Muscle of leg (tissue), 11 donors: ENCODE measurements around the gene FBXO31. TPM values are rescaled to one million over a fixed set of nuclear protein-coding genes. Genes with fewer than 3 reads are reported as not detected.
"Not testable (repeated sequence)": the region's sequence is repeated elsewhere in the genome, so short reads cannot be mapped to it uniquely, and the experiment has no call there.

ENCODE experiments used
- DNase-seq: peaks from one replicate; pipeline ENCODE4 v3.0.0; 2013
- H3K27ac ChIP-seq: one replicate; pipeline ENCODE4 v1.5.1; 2013; ENCODE audit warnings: mild to moderate bottlenecking, low read length, control low read depth
- H3K27me3 ChIP-seq: one replicate; pipeline ENCODE4 v1.6.1; 2013; ENCODE audit warnings: low read length; ENCODE audit not compliant: control insufficient read depth, insufficient read depth
- H3K36me3 ChIP-seq: one replicate; pipeline ENCODE4 v1.6.1; 2013; ENCODE audit warnings: low read length; ENCODE audit not compliant: control insufficient read depth, insufficient read depth
- H3K4me1 ChIP-seq: one replicate; pipeline ENCODE4 v1.6.1; 2013; ENCODE audit warnings: low read length; ENCODE audit not compliant: control insufficient read depth, insufficient read depth
- H3K4me3 ChIP-seq: one replicate; pipeline ENCODE4 v1.5.1; 2013; ENCODE audit warnings: low read length, control low read depth
- H3K9me3 ChIP-seq: replicated peaks from 2 replicates; pipeline ENCODE4 v1.6.1; 2013; ENCODE audit warnings: low read depth, low read length; ENCODE audit not compliant: control insufficient read depth
- whole genome bisulfite sequencing: methylation state at CpG from one replicate; pipeline ENCODE4 v1.1.5; 2013; ENCODE audit warnings: missing lambda C conversion rate; ENCODE audit not compliant: insufficient coverage; 5-methylcytosine and 5-hydroxymethylcytosine counted together
- polyA plus RNA-seq, 8 donors: library from polyadenylated mRNA; unstranded; fragments of 120-200 nt; gene quantifications; one replicate each; pipeline versions ENCODE4 v1.2.1 to v1.2.3, GENCODE V29; 2013; ENCODE audit warnings: inconsistent platforms in 1 of 8, low replicate concordance in 1 of 8; ENCODE audit not compliant: insufficient read length in 8 of 8, insufficient read depth in 1 of 8
- total RNA-seq: library from RNA; stranded (reverse); fragments of 120-200 nt; gene quantifications from one replicate; pipeline ENCODE4 v1.2.4, GENCODE V29; 2013

Gene FBXO31
- total and polyA plus RNA-seq, 9 donors = 19.4 to 32.0 (median 27.0) TPM

GRCh38 chr16:87387942-87388817, 4.6 kb upstream of the FBXO31 start:
- WGBS = 4% methylated on average over 11 of the region's 18 CpGs

GRCh38 chr16:87384875-87385167, 1.2 kb upstream of the FBXO31 start:
- Histone ChIP-seq H3K4me1 (peaks cover 38% of the 10 kb centered on the region), H3K4me3 (peak overlapping the region; percentile 55), H3K27ac (peak overlapping the region; percentile 93)
- not testable (repeated sequence) for DNase-seq, H3K27me3 ChIP-seq, H3K9me3 ChIP-seq, H3K36me3 ChIP-seq
- WGBS = 85% methylated on average over 5 of the region's 12 CpGs

More at GRCh38 chr16:87387942-87388817, 4.6 kb upstream of the FBXO31 start:
- Histone ChIP-seq H3K27me3 (no peaks in the 10 kb centered on the region), H3K27ac (peak overlapping the region; percentile 99), H3K9me3 (no peaks in the 10 kb centered on the region), H3K4me1 (peaks cover 28% of the 10 kb centered on the region), H3K4me3 (peak overlapping the region; percentile 25), H3K36me3 (no peaks in the 10 kb centered on the region)
- DNase-seq = peak; percentile 100

GRCh38 chr16:87384162-87384874, 742 bp upstream of the FBXO31 start:
- WGBS = 3% methylated on average over 63 of the region's 64 CpGs
- DNase-seq = no peak

GRCh38 chr16:87382023-87382785, 1.4 kb downstream of the FBXO31 start:
- Histone ChIP-seq H3K9me3 (no peaks in the 10 kb centered on the region), H3K27ac (no peak overlapping the region), H3K36me3 (no peaks in the 10 kb centered on the region), H3K27me3 (no peaks in the 10 kb centered on the region), H3K4me1 (peaks cover 28% of the 10 kb centered on the region), H3K4me3 (peak overlapping the region; percentile 78)
- no peak for DNase-seq
- WGBS = 20% methylated on average over 7 of the region's 17 CpGs

More at GRCh38 chr16:87384162-87384874, 742 bp upstream of the FBXO31 start:
- H3K27me3 ChIP-seq = no peaks in the 10 kb centered on the region
- peak overlapping the region; percentile 93 for H3K27ac ChIP-seq
- peaks cover 38% of the 10 kb centered on the region for H3K4me1 ChIP-seq
- no peaks in the 10 kb centered on the region for H3K9me3 ChIP-seq
- no peaks in the 10 kb centered on the region for H3K36me3 ChIP-seq
- peak overlapping the region; percentile 55 for H3K4me3 ChIP-seq

GRCh38 chr16:87380881-87381280, 2.7 kb downstream of the FBXO31 start:
- H3K4me1 ChIP-seq = peaks cover 24% of the 10 kb centered on the region
- no peak for DNase-seq
- H3K27me3 ChIP-seq = no peaks in the 10 kb centered on the region
- H3K36me3 ChIP-seq = peaks cover 5% of the 10 kb centered on the region
- no peak overlapping the region for H3K27ac ChIP-seq
- no peaks in the 10 kb centered on the region for H3K9me3 ChIP-seq
- no CpG with 5 or more reads among the region's 4 CpGs for WGBS
- H3K4me3 ChIP-seq = no peak overlapping the region

GRCh38 chr16:87380403-87380802, 3.2 kb downstream of the FBXO31 start:
- H3K4me1 ChIP-seq = peaks cover 28% of the 10 kb centered on the region
- DNase-seq = no peak
- H3K27me3 ChIP-seq = no peaks in the 10 kb centered on the region
- H3K9me3 ChIP-seq = no peaks in the 10 kb centered on the region
- 100% methylated on average over 2 of the region's 10 CpGs for WGBS
- peaks cover 5% of the 10 kb centered on the region for H3K36me3 ChIP-seq
- no peak overlapping the region for H3K4me3 ChIP-seq
- no peak overlapping the region for H3K27ac ChIP-seq

- not testable (repeated sequence) for H3K27me3 ChIP-seq, H3K36me3 ChIP-seq, H3K9me3 ChIP-seq, H3K4me3 ChIP-seq, DNase-seq, H3K27ac ChIP-seq
- WGBS = 100% methylated on average over 2 of the region's 3 CpGs
- peaks cover 25% of the 10 kb centered on the region for H3K4me1 ChIP-seq
These were observed 4.2 kb downstream of the FBXO31 start for GRCh38 chr16:87379312-87379752.

- no peak for DNase-seq
- H3K4me3 ChIP-seq = no peak overlapping the region
- H3K36me3 ChIP-seq = peaks cover 7% of the 10 kb centered on the region
- H3K27me3 ChIP-seq = no peaks in the 10 kb centered on the region
- H3K27ac ChIP-seq = no peak overlapping the region
- 83% methylated on average over 1 of the region's 6 CpGs for WGBS
- no peaks in the 10 kb centered on the region for H3K9me3 ChIP-seq
- peaks cover 16% of the 10 kb centered on the region for H3K4me1 ChIP-seq
These were observed 6.9 kb downstream of the FBXO31 start for GRCh38 chr16:87376660-87377059.

GRCh38 chr16:87375426-87376135, 8.0 kb downstream of the FBXO31 start:
- H3K4me3 ChIP-seq = no peak overlapping the region
- peaks cover 7% of the 10 kb centered on the region for H3K36me3 ChIP-seq
- H3K4me1 ChIP-seq = peaks cover 8% of the 10 kb centered on the region
- peak overlapping the region; percentile 35 for H3K27ac ChIP-seq
- no peaks in the 10 kb centered on the region for H3K9me3 ChIP-seq
- no peak for DNase-seq
- WGBS = 80% methylated on average over 3 of the region's 9 CpGs
- no peaks in the 10 kb centered on the region for H3K27me3 ChIP-seq
